OCI-LY7 (cell line): ENCODE data around the gene MLLT3. TPM values are rescaled to one million over a fixed set of nuclear protein-coding genes. Genes with fewer than 3 reads are reported as not detected.
A peak's percentile ranks its signal among the peaks of the same experiment; 100 is the strongest.

Source experiments
- BruUV-seq: library from RNA; stranded (reverse); fragments of 400-500 nt; replicated peaks from 2 replicates; lab custom pipeline; 2021; lab: Mats Ljungman, UMichigan
- CTCF ChIA-PET: fragments of 300-600 bp; sonication (Branson Sonifier 250); formaldehyde crosslinking; loops from one replicate; lab custom pipeline; 2022; ENCODE audit warnings: antibody characterized with exemption; ENCODE audit not compliant: unreplicated experiment; lab: Charles Lee
- POLR2A ChIA-PET: fragments of 300-600 bp; sonication (Branson Sonifier 250); formaldehyde crosslinking; loops from one replicate; lab custom pipeline; 2022; ENCODE audit warnings: antibody characterized with exemption; lab: Charles Lee
- DNase-seq: peaks from one replicate; pipeline ENCODE4 v3.0.0-alpha.2; 2015; ENCODE audit warnings: low spot score
- H2AFZ ChIP-seq: fragments of 200-600 bp; sonication (generic), shearing (Covaris generic); 2 replicates; pipeline ENCODE4 v1.6.1; 2014; ENCODE audit warnings: mild to moderate bottlenecking, antibody characterized with exemption, low read length, moderate library complexity
- H3K27ac ChIP-seq: fragments of 200-600 bp; sonication (generic); 2 replicates; pipeline ENCODE4 v1.5.1; 2014; ENCODE audit warnings: mixed run types, low read depth, mild to moderate bottlenecking, moderate library complexity, low read length, inconsistent platforms; ENCODE audit not compliant: poor library complexity, severe bottlenecking
- H3K36me3 ChIP-seq: fragments of 200-600 bp; sonication (generic); 2 replicates; pipeline ENCODE4 v1.6.1; 2014; ENCODE audit warnings: mild to moderate bottlenecking, antibody characterized with exemption, low read length, moderate library complexity, mixed read lengths; ENCODE audit not compliant: insufficient read depth
- H3K4me1 ChIP-seq: fragments of 200-600 bp; sonication (generic); 2 replicates; pipeline ENCODE4 v1.5.1; 2014; ENCODE audit warnings: mild to moderate bottlenecking, low read length; ENCODE audit not compliant: insufficient read depth, poor library complexity, severe bottlenecking
- H3K4me2 ChIP-seq: fragments of 200-600 bp; sonication (generic); 2 replicates; pipeline ENCODE4 v1.6.1; 2014; ENCODE audit warnings: mild to moderate bottlenecking, low read length
- H3K4me3 ChIP-seq: fragments of 200-600 bp; sonication (generic); 2 replicates; pipeline ENCODE4 v1.5.1; 2014; ENCODE audit warnings: mild to moderate bottlenecking, low read depth, low read length; ENCODE audit not compliant: poor library complexity, severe bottlenecking
- H3K79me2 ChIP-seq: fragments of 200-600 bp; sonication (generic); 2 replicates; pipeline ENCODE4 v1.6.1; 2016; ENCODE audit warnings: low read depth, mild to moderate bottlenecking, low read length, moderate library complexity, mixed read lengths; ENCODE audit not compliant: insufficient read depth
- H3K9me2 ChIP-seq: fragments of 200-600 bp; sonication (generic); 2 replicates; pipeline ENCODE4 v1.6.1; 2016; ENCODE audit warnings: mild to moderate bottlenecking, low read length, mixed read lengths; ENCODE audit not compliant: insufficient read depth
- H3K9me3 ChIP-seq: fragments of 200-600 bp; sonication (generic); 2 replicates; pipeline ENCODE4 v1.6.1; 2014; ENCODE audit warnings: mild to moderate bottlenecking, mixed run types, low read length, mixed read lengths
- H4K20me1 ChIP-seq: fragments of 200-600 bp; sonication (generic); 2 replicates; pipeline ENCODE4 v1.6.1; 2014; ENCODE audit warnings: mild to moderate bottlenecking, antibody characterized with exemption, low read length, moderate library complexity, mixed read lengths; ENCODE audit not compliant: insufficient read depth
- EZH2phosphoT487 ChIP-seq: fragments of 200-600 bp; sonication (generic); IDR thresholded peaks from 2 replicates; pipeline ENCODE4 v1.6.1; 2018; ENCODE audit warnings: low read depth, borderline replicate concordance, mild to moderate bottlenecking, mixed run types, antibody characterized with exemption, low read length, moderate library complexity, mixed read lengths
- intact Hi-C: fragments of 100-400 bp; cut with micrococcal nuclease; formaldehyde crosslinking; loops from one replicate; pipeline ENCODE4 v1.10.0; 2022; ENCODE audit not compliant: unreplicated experiment
- total RNA-seq, 2 experiments: library from RNA; depleted of rRNA in 1 of 2; stranded (reverse); fragments of >200 nt in 1 of 2; shearing (Covaris generic) in 1 of 2; gene quantifications; 2 replicates each; pipeline ENCODE4 v1.2.3, GENCODE V29; 2014 to 2022
- TF ChIP-seq, protein P1 (sequence below): fragments of 200-600 bp; sonication (generic); conservative IDR thresholded peaks from 2 replicates; pipeline ENCODE4 v1.5.1; 2014; ENCODE audit warnings: mild to moderate bottlenecking, antibody characterized with exemption, low read length, moderate library complexity, mixed read lengths

The MLLT3 gene
- total RNA-seq, 2 experiments from 2014 or later, result 7.1 to 9.9 TPM

- H3K4me2 ChIP-seq, result no peak overlapping the region
- no peak for DNase-seq
- no peaks in the 10 kb centered on the region; the same call in 1 of the 2 replicates for H4K20me1 ChIP-seq
- no peak overlapping the region for H3K27ac ChIP-seq
- H3K36me3 ChIP-seq, result no peaks in the 10 kb centered on the region
- BruUV-seq, result no TSS peak
- no peaks in the 10 kb centered on the region for H3K79me2 ChIP-seq
- no peaks in the 10 kb centered on the region for H3K9me2 ChIP-seq
- TF ChIP-seq, protein P1, sequence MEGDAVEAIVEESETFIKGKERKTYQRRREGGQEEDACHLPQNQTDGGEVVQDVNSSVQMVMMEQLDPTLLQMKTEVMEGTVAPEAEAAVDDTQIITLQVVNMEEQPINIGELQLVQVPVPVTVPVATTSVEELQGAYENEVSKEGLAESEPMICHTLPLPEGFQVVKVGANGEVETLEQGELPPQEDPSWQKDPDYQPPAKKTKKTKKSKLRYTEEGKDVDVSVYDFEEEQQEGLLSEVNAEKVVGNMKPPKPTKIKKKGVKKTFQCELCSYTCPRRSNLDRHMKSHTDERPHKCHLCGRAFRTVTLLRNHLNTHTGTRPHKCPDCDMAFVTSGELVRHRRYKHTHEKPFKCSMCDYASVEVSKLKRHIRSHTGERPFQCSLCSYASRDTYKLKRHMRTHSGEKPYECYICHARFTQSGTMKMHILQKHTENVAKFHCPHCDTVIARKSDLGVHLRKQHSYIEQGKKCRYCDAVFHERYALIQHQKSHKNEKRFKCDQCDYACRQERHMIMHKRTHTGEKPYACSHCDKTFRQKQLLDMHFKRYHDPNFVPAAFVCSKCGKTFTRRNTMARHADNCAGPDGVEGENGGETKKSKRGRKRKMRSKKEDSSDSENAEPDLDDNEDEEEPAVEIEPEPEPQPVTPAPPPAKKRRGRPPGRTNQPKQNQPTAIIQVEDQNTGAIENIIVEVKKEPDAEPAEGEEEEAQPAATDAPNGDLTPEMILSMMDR, result peak; percentile 55
- TF ChIP-seq EZH2phosphoT487, result no peak
- H3K4me1 ChIP-seq, result no peaks in the 10 kb centered on the region
- H3K9me3 ChIP-seq, result no peaks in the 10 kb centered on the region
- CTCF ChIA-PET, result no interaction called here
- H2AFZ ChIP-seq, result no peak overlapping the region
- no peak overlapping the region for H3K4me3 ChIP-seq
- POLR2A ChIA-PET, result interaction anchor here (0.6 kb wide), 1 partner anchor 503 kb away, joined by 3 read pairs; no protein-coding TSS in a partner anchor
- intact Hi-C loops, result no loop called here
Observed at GRCh38 chr9:20552874-20553557, 69.3 kb downstream of the MLLT3 start.

- H3K36me3 ChIP-seq, result no peaks in the 10 kb centered on the region
- DNase-seq, result no peak
- CTCF ChIA-PET, result no interaction called here
- H3K9me2 ChIP-seq, result no peaks in the 10 kb centered on the region
- TF ChIP-seq, protein P1, result no peak
- no peak for TF ChIP-seq EZH2phosphoT487
- no peaks in the 10 kb centered on the region; the same call in 1 of the 2 replicates for H4K20me1 ChIP-seq
- no peak overlapping the region for H2AFZ ChIP-seq
- H3K79me2 ChIP-seq, result no peaks in the 10 kb centered on the region
- POLR2A ChIA-PET, result no interaction called here
- BruUV-seq, result no TSS peak
- H3K27ac ChIP-seq, result no peak overlapping the region
- no peaks in the 10 kb centered on the region for H3K9me3 ChIP-seq
- H3K4me1 ChIP-seq, result no peaks in the 10 kb centered on the region
- H3K4me2 ChIP-seq, result no peak overlapping the region
- intact Hi-C loops, result no loop called here
- H3K4me3 ChIP-seq, result no peak overlapping the region
Observed at GRCh38 chr9:20551835-20552234, 70.5 kb downstream of the MLLT3 start.

- Histone ChIP-seq H3K79me2 (no peaks in the 10 kb centered on the region), H3K27ac (no peak overlapping the region), H3K4me2 (no peak overlapping the region), H3K4me1 (no peaks in the 10 kb centered on the region), H2AFZ (no peak overlapping the region), H3K4me3 (no peak overlapping the region), H3K9me3 (no peaks in the 10 kb centered on the region), H3K36me3 (no peaks in the 10 kb centered on the region), H4K20me1 (no peaks in the 10 kb centered on the region; the same call in 1 of the 2 replicates), H3K9me2 (no peaks in the 10 kb centered on the region)
- CTCF ChIA-PET, result no interaction called here
- DNase-seq, result no peak
- intact Hi-C loops, result no loop called here
- BruUV-seq, result no TSS peak
- TF ChIP-seq EZH2phosphoT487, result no peak
- TF ChIP-seq, protein P1, result no peak
- POLR2A ChIA-PET, result interaction anchor here (0.5 kb wide), 1 partner anchor 22 kb away, joined by 3 read pairs; no protein-coding TSS in a partner anchor
Observed at GRCh38 chr9:20551236-20551635, 71.1 kb downstream of the MLLT3 start.
